ENCODE data around the gene CCDC80. TPM values are rescaled to one million over a fixed set of nuclear protein-coding genes. Genes with fewer than 3 reads are reported as not detected.

The CCDC80 gene
- total and polyA plus RNA-seq, 5 donors from 2014 or later = 0.05 to 0.10 (median 0.07) TPM; not detected in 2

- no peaks in the 10 kb centered on the region for H3K9me3 Mint-ChIP-seq
- no peak overlapping the region for H3K4me3 Mint-ChIP-seq
- peaks cover 2% of the 10 kb centered on the region for H3K27me3 ChIP-seq (ENCODE audit: control insufficient read depth, insufficient read depth, low read length)
- H3K36me3 ChIP-seq (ENCODE audit: control insufficient read depth, insufficient read depth, low read length) = no peaks in the 10 kb centered on the region
- H3K36me3 Mint-ChIP-seq = no peaks in the 10 kb centered on the region
- ATAC-seq (ENCODE audit: low read depth in 2 of 2) (no peak), DNase-seq (no peak)
- H3K4me1 Mint-ChIP-seq = peaks cover 0 to 5% (median 0%) of the 10 kb centered on the region in 4 donors
- no peaks in the 10 kb centered on the region for H3K4me1 ChIP-seq (ENCODE audit: control insufficient read depth, insufficient read depth, low read length, poor library complexity, severe bottlenecking)
- H3K27me3 Mint-ChIP-seq = peaks cover 37% of the 10 kb centered on the region
- no peak overlapping the region for H3K4me3 ChIP-seq (ENCODE audit: low read depth, low read length)
- H3K27ac ChIP-seq (ENCODE audit: insufficient read depth, low read length, poor library complexity, severe bottlenecking) = no peak overlapping the region
- no peaks in the 10 kb centered on the region for H3K9me3 ChIP-seq (ENCODE audit: control insufficient read depth in 2 of 2, low read length in 2 of 2)
- no peak overlapping the region for H3K27ac Mint-ChIP-seq
These were observed 29.0 kb downstream of the CCDC80 start for GRCh38 chr3:112611752-112612515.

GRCh38 chr3:112610121-112610520 is 30.8 kb downstream of the CCDC80 start:
- no peak for DNase-seq

GRCh38 chr3:112607863-112608262 is 33.1 kb downstream of the CCDC80 start:
- H3K4me1 ChIP-seq (ENCODE audit: control insufficient read depth, insufficient read depth, low read length, poor library complexity, severe bottlenecking) = peaks cover 3% of the 10 kb centered on the region
- no peaks in the 10 kb centered on the region for H3K9me3 ChIP-seq (ENCODE audit: control insufficient read depth in 2 of 2, low read length in 2 of 2)
- DNase-seq = no peak
- H3K36me3 ChIP-seq (ENCODE audit: control insufficient read depth, insufficient read depth, low read length) = no peaks in the 10 kb centered on the region
- Mint-ChIP-seq H3K9me3 (no peaks in the 10 kb centered on the region), H3K36me3 (no peaks in the 10 kb centered on the region), H3K4me3 (no peak overlapping the region), H3K27ac (no peak overlapping the region), H3K27me3 (peaks cover 27% of the 10 kb centered on the region), H3K4me1 (peaks cover 0 to 13% (median 6%) of the 10 kb centered on the region in 4 donors)
- no peak overlapping the region for H3K4me3 ChIP-seq (ENCODE audit: low read depth, low read length)
- no peak overlapping the region for H3K27ac ChIP-seq (ENCODE audit: insufficient read depth, low read length, poor library complexity, severe bottlenecking)
- H3K27me3 ChIP-seq (ENCODE audit: control insufficient read depth, insufficient read depth, low read length) = peaks cover 2% of the 10 kb centered on the region
- ATAC-seq (ENCODE audit: low read depth in 2 of 2) = no peak

More at GRCh38 chr3:112610121-112610520, 30.8 kb downstream of the CCDC80 start:
- Histone ChIP-seq H3K27me3 (ENCODE audit: control insufficient read depth, insufficient read depth, low read length) (peaks cover 2% of the 10 kb centered on the region), H3K36me3 (ENCODE audit: control insufficient read depth, insufficient read depth, low read length) (no peaks in the 10 kb centered on the region), H3K4me1 (ENCODE audit: control insufficient read depth, insufficient read depth, low read length, poor library complexity, severe bottlenecking) (no peaks in the 10 kb centered on the region), H3K27ac (ENCODE audit: insufficient read depth, low read length, poor library complexity, severe bottlenecking) (no peak overlapping the region), H3K9me3 (ENCODE audit: control insufficient read depth in 2 of 2, low read length in 2 of 2) (no peaks in the 10 kb centered on the region), H3K4me3 (ENCODE audit: low read depth, low read length) (no peak overlapping the region)
- no peak for ATAC-seq (ENCODE audit: low read depth in 2 of 2)
- Mint-ChIP-seq H3K27ac (no peak overlapping the region), H3K36me3 (no peaks in the 10 kb centered on the region), H3K27me3 (peaks cover 34% of the 10 kb centered on the region), H3K4me1 (peaks cover 0 to 5% (median 2%) of the 10 kb centered on the region in 4 donors), H3K9me3 (no peaks in the 10 kb centered on the region), H3K4me3 (no peak overlapping the region)

- Mint-ChIP-seq H3K36me3 (no peaks in the 10 kb centered on the region), H3K4me1 (peaks cover 8 to 21% (median 17%) of the 10 kb centered on the region in 4 donors), H3K27me3 (peaks cover 22% of the 10 kb centered on the region), H3K9me3 (no peaks in the 10 kb centered on the region), H3K4me3 (no peak overlapping the region), H3K27ac (no peak overlapping the region)
- no peaks in the 10 kb centered on the region for H3K36me3 ChIP-seq (ENCODE audit: control insufficient read depth, insufficient read depth, low read length)
- H3K4me1 ChIP-seq (ENCODE audit: control insufficient read depth, insufficient read depth, low read length, poor library complexity, severe bottlenecking) = peaks cover 9% of the 10 kb centered on the region
- H3K27ac ChIP-seq (ENCODE audit: insufficient read depth, low read length, poor library complexity, severe bottlenecking) = no peak overlapping the region
- no peaks in the 10 kb centered on the region for H3K9me3 ChIP-seq (ENCODE audit: control insufficient read depth in 2 of 2, low read length in 2 of 2)
- no peak overlapping the region for H3K4me3 ChIP-seq (ENCODE audit: low read depth, low read length)
- ATAC-seq (ENCODE audit: low read depth in 2 of 2) = no peak
- no peak for DNase-seq
- no peaks in the 10 kb centered on the region for H3K27me3 ChIP-seq (ENCODE audit: control insufficient read depth, insufficient read depth, low read length)
These were observed 34.8 kb downstream of the CCDC80 start for GRCh38 chr3:112606098-112606497.

- Mint-ChIP-seq H3K27me3 (peaks cover 21% of the 10 kb centered on the region), H3K4me1 (peaks cover 8 to 21% (median 17%) of the 10 kb centered on the region in 4 donors), H3K27ac (no peak overlapping the region), H3K36me3 (no peaks in the 10 kb centered on the region), H3K9me3 (no peaks in the 10 kb centered on the region), H3K4me3 (no peak overlapping the region)
- Histone ChIP-seq H3K9me3 (ENCODE audit: control insufficient read depth in 2 of 2, low read length in 2 of 2) (no peaks in the 10 kb centered on the region), H3K27me3 (ENCODE audit: control insufficient read depth, insufficient read depth, low read length) (no peaks in the 10 kb centered on the region), H3K36me3 (ENCODE audit: control insufficient read depth, insufficient read depth, low read length) (no peaks in the 10 kb centered on the region), H3K27ac (ENCODE audit: insufficient read depth, low read length, poor library complexity, severe bottlenecking) (no peak overlapping the region), H3K4me3 (ENCODE audit: low read depth, low read length) (no peak overlapping the region), H3K4me1 (ENCODE audit: control insufficient read depth, insufficient read depth, low read length, poor library complexity, severe bottlenecking) (peaks cover 9% of the 10 kb centered on the region)
- DNase-seq (no peak), ATAC-seq (ENCODE audit: low read depth in 2 of 2) (no peak)
These were observed 35.7 kb downstream of the CCDC80 start for GRCh38 chr3:112605285-112605684.

GRCh38 chr3:112604536-112604935 is 36.4 kb downstream of the CCDC80 start:
- ATAC-seq (ENCODE audit: low read depth in 2 of 2) (no peak), DNase-seq (peak in 1 of 3 donors; percentile 9)
- Histone ChIP-seq H3K4me1 (ENCODE audit: control insufficient read depth, insufficient read depth, low read length, poor library complexity, severe bottlenecking) (peaks cover 9% of the 10 kb centered on the region), H3K27ac (ENCODE audit: insufficient read depth, low read length, poor library complexity, severe bottlenecking) (no peak overlapping the region), H3K27me3 (ENCODE audit: control insufficient read depth, insufficient read depth, low read length) (no peaks in the 10 kb centered on the region), H3K9me3 (ENCODE audit: control insufficient read depth in 2 of 2, low read length in 2 of 2) (no peaks in the 10 kb centered on the region), H3K4me3 (ENCODE audit: low read depth, low read length) (no peak overlapping the region), H3K36me3 (ENCODE audit: control insufficient read depth, insufficient read depth, low read length) (no peaks in the 10 kb centered on the region)
- H3K4me3 Mint-ChIP-seq = no peak overlapping the region
- H3K27ac Mint-ChIP-seq = no peak overlapping the region
- peaks cover 17% of the 10 kb centered on the region for H3K27me3 Mint-ChIP-seq
- peaks cover under 1% of the 10 kb centered on the region for H3K36me3 Mint-ChIP-seq
- H3K4me1 Mint-ChIP-seq = peaks cover 8 to 21% (median 16%) of the 10 kb centered on the region in 4 donors
- no peaks in the 10 kb centered on the region for H3K9me3 Mint-ChIP-seq

GRCh38 chr3:112602217-112602838 is 38.6 kb downstream of the CCDC80 start:
- no peaks in the 10 kb centered on the region for H3K27me3 ChIP-seq (ENCODE audit: control insufficient read depth, insufficient read depth, low read length)
- H3K27ac Mint-ChIP-seq = no peak overlapping the region
- H3K4me1 Mint-ChIP-seq = peaks cover 8 to 21% (median 15%) of the 10 kb centered on the region in 4 donors
- H3K4me1 ChIP-seq (ENCODE audit: control insufficient read depth, insufficient read depth, low read length, poor library complexity, severe bottlenecking) = peaks cover 9% of the 10 kb centered on the region
- no peak overlapping the region for H3K4me3 ChIP-seq (ENCODE audit: low read depth, low read length)
- no peaks in the 10 kb centered on the region for H3K9me3 Mint-ChIP-seq
- H3K9me3 ChIP-seq (ENCODE audit: control insufficient read depth in 2 of 2, low read length in 2 of 2) = no peaks in the 10 kb centered on the region
- H3K27ac ChIP-seq (ENCODE audit: insufficient read depth, low read length, poor library complexity, severe bottlenecking) = no peak overlapping the region
- H3K27me3 Mint-ChIP-seq = peaks cover 4% of the 10 kb centered on the region
- ATAC-seq (ENCODE audit: low read depth in 2 of 2) = no peak
- H3K36me3 Mint-ChIP-seq = peaks cover 10% of the 10 kb centered on the region
- peak in 1 of 3 donors; percentile 37 for DNase-seq
- no peaks in the 10 kb centered on the region for H3K36me3 ChIP-seq (ENCODE audit: control insufficient read depth, insufficient read depth, low read length)
- H3K4me3 Mint-ChIP-seq = no peak overlapping the region

Measured in CD4-positive, CD25-positive, alpha-beta regulatory T cell (primary cell).